Stimulated activated naive CD4-positive, alpha-beta T cell treated with Interleukin-2 at 50 U/mL for 16 hours (primary cell): ENCODE results near the gene POLR2F.

Experiments
- DNase-seq: peaks from one replicate; lab custom pipeline; 2025; lab: John Stamatoyannopoulos, UW

The POLR2F gene

GRCh38 chr22:37982938-37983859 is 29.7 kb downstream of the POLR2F start:
- DNase-seq = no peak

- DNase-seq = no peak
Observed at GRCh38 chr22:37983860-37984791, 30.6 kb downstream of the POLR2F start, which contains the start of gene SOX10. TSS of gene SOX10 (minus strand) at chr22:37984555. CDS start at chr22:37983784, 771 bp downstream.

- DNase-seq = no peak
Observed at GRCh38 chr22:37985050-37985585, 31.6 kb downstream of the POLR2F start.

- DNase-seq = no peak
Observed at GRCh38 chr22:37985751-37986281, 32.3 kb downstream of the POLR2F start.

- no peak for DNase-seq
Observed at GRCh38 chr22:37986371-37986770, 32.9 kb downstream of the POLR2F start.

- DNase-seq = no peak
Observed at GRCh38 chr22:37989146-37990045, 35.9 kb downstream of the POLR2F start.

GRCh38 chr22:37990301-37990700 is 36.8 kb downstream of the POLR2F start:
- no peak for DNase-seq

- no peak for DNase-seq
Observed at GRCh38 chr22:37990862-37991261, 37.4 kb downstream of the POLR2F start.

- no peak for DNase-seq
Observed at GRCh38 chr22:37991731-37992442, 38.4 kb downstream of the POLR2F start.

- no peak for DNase-seq
Observed at GRCh38 chr22:37994049-37994448, 40.5 kb downstream of the POLR2F start.

- DNase-seq = no peak
Observed at GRCh38 chr22:37994982-37995381, 41.5 kb downstream of the POLR2F start.

GRCh38 chr22:37995460-37995859 is 42.0 kb downstream of the POLR2F start:
- no peak for DNase-seq

- no peak for DNase-seq
Observed at GRCh38 chr22:37996079-37996478, 42.6 kb downstream of the POLR2F start.

GRCh38 chr22:37996515-37997246 is 43.2 kb downstream of the POLR2F start:
- no peak for DNase-seq

GRCh38 chr22:37998543-37998942 is 45.0 kb downstream of the POLR2F start:
- no peak for DNase-seq

- DNase-seq = no peak
Observed at GRCh38 chr22:37999236-37999635, 45.7 kb downstream of the POLR2F start.

GRCh38 chr22:37999640-38000272 is 46.3 kb downstream of the POLR2F start:
- DNase-seq = no peak

GRCh38 chr22:38005943-38006342 is 52.4 kb downstream of the POLR2F start:
- no peak for DNase-seq

- no peak for DNase-seq
Observed at GRCh38 chr22:38006906-38007305, 53.4 kb downstream of the POLR2F start.
